ENCODE measurements around the gene HSPA1L.

DNA sequence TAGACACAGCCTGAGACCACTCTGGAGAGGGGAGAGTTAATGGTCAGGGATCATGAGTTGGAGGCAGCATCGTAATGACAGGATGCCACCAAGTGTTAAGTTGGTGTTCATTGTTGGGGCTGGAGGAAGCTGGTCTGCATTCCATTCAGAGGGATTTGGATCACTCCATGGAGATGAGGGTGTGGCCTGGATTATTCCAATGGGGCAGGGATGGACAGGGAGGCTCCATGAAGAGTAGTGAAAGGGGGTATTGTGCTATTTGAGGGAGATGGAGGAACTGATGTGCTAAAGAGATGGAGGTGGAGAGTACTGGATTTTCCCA lies 51.5 kb downstream of the HSPA1L start:
- TF ChIP-seq, protein P1, sequence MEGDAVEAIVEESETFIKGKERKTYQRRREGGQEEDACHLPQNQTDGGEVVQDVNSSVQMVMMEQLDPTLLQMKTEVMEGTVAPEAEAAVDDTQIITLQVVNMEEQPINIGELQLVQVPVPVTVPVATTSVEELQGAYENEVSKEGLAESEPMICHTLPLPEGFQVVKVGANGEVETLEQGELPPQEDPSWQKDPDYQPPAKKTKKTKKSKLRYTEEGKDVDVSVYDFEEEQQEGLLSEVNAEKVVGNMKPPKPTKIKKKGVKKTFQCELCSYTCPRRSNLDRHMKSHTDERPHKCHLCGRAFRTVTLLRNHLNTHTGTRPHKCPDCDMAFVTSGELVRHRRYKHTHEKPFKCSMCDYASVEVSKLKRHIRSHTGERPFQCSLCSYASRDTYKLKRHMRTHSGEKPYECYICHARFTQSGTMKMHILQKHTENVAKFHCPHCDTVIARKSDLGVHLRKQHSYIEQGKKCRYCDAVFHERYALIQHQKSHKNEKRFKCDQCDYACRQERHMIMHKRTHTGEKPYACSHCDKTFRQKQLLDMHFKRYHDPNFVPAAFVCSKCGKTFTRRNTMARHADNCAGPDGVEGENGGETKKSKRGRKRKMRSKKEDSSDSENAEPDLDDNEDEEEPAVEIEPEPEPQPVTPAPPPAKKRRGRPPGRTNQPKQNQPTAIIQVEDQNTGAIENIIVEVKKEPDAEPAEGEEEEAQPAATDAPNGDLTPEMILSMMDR (IDR thresholded peaks at IDR 0.05) = no peak
- TF ChIP-seq POLR2AphosphoS5 (IDR thresholded peaks at IDR 0.05; ENCODE audit: insufficient read depth in 1 of 2, low read depth in 1 of 2) (no peak), POLR2A (IDR thresholded peaks at IDR 0.05) (no peak)
